HG02884 (cell line): ENCODE measurements around the gene RAB37.

Experiments used
- ATAC-seq: cut with Tn5 transposase; IDR thresholded peaks from one replicate; pipeline ENCODE4 v1.9.1; 2021; ENCODE audit warnings: mild to moderate bottlenecking, moderate library complexity; ENCODE audit not compliant: unreplicated experiment

The RAB37 gene

DNA sequence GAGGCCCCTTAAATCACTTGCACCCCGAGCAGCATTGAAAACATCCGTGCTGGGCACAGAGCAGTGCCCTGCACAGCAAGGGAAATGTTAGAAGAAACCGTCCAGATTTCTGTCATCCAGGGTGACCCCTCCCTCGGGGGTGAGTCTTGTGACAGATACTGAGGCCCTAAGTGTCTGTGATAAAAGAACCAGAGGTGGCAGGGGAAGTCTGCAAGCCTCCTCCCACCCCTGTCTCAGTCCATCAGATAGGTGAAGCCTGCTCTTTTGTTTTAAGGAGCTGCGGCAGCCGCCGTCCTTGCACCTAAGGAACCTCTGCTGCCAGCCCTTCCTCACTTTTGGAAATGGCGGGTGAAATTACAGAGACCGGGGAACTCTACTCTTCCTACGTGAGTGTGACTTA lies 39.9 kb downstream of the RAB37 start:
- ATAC-seq: no peak

DNA sequence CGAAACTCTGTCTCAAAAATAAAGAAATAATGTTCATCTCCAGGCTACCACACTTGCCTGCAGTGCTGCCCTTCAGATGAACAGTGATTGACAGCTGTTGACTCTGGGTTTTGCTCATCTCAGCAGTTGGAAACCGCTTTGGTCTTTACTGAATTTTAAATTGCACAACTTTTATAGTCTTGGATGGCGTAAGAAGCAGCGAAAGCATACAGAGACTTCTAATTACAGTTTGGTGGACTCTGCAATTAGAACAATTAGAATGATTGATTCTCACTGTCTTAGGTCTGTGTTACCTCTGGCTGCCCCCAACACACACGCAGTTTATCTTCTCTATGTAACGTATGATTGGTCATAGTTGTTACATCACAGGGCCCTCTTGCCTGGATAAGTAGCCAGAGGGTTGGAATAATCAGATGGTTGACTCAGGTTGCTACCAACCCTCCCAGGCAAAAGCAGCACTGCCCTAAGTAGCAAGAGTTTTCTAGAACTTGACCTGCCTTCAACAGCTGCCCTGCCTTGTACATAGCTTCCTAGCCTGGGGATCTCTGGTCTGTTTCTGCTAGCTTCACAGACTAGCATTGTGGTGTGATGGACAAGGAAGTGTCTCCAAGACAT lies 41.0 kb downstream of the RAB37 start:
- no peak for ATAC-seq

DNA sequence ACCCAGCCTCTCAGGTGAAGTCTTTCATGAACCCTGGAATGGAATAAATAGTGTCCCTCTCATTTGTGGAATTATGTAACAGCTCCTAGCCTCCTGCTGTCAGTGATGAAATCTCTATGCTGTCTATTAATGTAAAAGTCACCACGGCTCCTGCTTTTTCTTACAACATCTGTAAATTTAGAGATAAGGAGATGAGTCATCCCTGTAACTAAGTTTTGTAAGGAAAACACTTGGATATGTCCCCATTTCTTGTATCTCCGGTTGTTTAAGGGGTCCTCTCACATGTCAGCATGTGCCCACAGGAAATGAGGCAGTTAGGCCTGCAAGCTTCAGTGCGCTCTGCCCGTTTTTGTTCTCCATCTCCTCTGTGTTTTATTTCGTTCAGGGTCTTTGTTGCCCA lies 41.9 kb downstream of the RAB37 start:
- no peak for ATAC-seq

DNA sequence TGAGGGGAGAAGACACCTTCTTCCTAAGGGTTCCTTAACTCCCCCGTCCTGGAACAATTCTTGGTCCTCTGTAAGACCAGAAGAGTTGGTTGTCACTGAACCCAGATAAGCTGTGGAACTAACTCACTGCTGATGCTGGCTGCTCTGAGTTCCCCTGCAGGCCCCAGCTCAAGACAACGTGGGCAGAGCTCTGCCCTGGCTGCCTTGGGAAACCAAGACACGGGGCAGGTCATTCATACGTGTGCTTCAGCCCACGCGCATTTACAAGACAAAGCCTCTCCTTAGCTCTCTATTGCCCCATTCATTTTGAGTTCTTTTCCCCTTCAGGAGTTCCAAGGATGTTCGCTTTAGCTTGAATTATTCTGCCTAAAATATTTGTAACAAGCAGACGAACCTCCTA lies 42.4 kb downstream of the RAB37 start:
- ATAC-seq: no peak

DNA sequence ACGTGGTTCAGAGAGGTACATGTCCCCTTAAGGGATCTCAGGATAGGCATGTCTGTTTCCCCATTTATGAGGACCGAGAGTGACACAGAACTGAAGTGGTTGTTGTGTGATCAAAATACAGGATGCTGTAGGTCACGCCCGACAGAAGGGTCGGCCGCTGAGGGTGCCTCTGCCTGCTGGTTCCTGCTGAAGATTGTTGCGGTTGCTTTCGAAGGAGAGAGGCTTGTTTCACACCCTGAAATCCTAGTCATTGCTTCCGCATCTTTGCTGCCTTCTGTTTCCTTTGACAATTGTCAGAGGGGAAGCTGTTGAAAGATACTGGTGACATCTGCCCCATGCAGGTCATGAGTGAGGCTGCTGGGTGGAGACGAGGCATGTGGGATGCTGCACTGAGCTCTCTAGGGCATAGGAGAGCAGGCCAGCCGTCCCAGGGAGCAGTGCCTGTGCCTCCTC lies 42.9 kb downstream of the RAB37 start:
- ATAC-seq: peak; percentile 55

DNA sequence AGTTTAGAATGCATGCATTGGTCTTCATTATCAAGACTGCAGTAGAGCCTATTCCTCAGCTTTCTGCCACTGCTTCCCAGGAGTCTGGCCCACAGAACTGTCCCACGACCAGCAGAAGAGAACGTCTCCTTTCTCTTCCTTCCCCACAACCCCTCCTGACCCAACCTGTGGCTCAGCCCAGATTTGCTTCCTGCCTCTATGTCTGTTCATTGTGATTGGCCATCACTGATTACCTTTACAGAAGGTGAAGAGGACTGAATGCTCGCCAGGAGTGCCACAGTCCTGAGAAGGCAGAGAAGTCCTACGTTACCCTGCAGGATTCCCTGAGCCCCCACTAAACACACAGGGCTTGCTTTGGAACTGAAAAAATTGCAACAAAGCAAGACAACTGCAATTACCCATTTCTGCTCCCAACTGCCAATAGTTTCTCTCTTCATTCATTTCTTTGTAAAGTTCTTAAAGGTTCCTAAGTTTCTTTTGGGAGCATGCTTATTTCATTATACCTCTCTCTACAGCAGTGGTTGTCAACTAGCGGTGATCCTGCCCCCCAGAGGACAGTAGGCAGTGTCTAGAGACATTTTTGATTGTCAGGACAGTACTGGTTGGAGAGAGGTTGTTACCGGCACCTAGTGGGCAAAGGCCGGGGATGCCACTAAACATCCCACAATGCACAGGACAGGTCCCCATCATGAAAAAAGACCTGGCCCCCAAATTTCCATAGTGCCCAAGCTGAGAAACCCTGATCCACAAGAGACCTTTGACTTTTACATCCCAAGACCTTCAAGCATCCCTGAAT lies 43.6 kb downstream of the RAB37 start:
- ATAC-seq: no peak

DNA sequence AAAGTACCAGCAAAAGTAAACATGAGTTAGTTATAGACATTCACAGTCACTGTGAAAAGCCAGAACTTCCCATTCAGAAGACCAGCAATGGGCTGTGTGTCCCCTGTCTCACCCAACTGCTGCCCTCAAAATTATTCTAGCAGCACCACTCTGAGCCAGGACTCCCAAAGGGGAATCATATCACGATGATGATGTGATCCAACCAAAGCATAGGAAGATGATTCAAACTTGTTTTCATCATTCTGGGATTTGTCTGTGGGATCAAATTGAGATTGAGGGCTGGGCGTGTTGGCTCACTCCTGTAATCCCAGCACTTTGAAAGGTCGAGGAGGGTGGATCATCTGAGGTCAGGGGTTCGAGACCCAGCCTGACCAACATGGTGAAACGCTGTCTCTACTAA lies 45.5 kb downstream of the RAB37 start:
- no peak for ATAC-seq

DNA sequence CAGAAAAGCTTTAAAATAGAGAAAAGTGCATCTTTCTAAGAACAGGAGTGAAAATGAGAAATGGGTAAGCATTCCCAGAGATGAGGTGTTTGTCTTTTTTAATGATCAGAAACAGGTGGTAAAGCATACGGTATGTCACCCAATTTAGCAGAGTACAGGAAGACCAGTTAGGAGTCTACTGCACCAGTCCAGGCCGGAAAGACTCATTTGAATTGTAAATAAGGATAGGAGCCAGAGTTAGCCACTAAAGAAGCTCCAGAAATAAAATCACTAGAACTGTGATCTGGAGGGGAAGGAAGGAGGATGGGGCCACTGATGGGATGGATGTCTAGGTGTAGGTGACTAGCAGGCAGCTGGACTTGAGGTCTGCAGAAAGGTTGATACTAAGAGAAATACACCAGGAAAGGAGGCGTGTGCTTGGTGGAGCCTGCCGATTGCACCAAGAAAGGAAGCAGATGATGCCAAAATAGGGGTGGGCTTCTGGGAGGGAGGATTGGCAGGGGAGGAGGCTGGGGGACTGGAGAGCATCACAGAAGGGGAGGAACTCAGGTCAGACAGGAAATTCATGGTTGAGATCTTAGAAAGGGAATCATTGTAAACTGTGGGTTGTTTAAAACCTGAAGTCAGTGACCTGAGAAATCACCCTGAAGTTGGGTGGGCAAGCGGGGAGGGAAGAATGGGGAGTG lies 47.2 kb downstream of the RAB37 start:
- ATAC-seq: no peak

DNA sequence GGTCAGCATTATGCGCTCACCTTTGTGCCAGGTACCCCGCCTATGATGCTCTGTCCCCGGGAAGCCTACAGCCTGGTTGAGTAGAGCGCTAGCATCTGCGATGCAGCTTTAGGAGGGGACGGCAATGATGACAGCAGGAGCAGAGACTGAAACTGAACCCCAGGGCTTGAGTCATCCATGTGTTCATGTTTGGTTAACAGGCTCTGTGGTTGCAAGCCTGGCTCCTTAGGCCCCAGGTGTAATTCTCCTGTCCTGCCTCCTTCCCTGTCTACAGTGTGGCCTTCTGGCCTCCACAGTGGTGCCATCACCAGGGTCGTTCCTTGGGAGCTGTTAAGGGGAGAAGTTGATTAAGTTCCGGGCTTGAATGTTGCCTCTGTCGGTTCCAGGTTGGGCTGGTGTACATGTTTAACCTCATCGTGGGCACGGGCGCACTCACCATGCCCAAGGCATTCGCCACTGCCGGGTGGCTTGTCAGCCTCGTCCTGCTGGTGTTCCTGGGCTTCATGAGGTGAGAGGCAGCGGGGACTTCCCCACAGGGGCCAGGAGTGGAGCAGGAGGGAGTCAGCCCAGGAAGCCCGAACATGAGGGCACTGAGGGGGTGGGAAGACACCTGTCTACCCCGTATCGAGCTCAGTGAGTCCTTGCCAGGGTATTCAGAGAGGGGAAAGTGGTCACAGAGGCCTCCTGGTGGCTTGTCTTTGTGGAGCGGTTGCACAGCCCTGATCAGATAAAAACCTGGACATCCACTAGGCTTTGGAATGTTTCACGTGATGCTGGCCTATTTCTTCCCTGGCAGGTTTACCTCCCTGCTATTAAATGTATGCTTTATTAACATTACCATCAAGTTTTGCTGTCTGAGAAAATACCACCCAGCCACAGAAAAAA lies 48.3 kb downstream of the RAB37 start:
- no peak for ATAC-seq

DNA sequence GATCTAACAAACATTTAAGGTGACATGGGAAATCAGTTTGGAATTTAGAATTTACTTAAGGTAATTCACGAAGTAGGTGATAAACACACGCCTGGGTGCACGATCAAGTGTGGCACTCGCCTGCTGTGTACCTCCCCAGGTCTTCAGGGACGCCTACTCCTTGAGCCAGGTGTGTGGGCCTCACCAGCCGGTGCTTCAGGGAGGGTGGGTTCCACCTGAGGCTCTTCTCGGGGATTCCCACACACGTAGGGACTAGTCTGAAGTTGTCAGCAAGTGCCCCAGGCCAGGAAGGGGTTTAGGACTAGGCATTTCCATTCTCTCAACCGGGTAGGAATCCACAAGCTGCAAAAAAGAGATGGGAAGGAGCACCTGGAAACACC lies 48.9 kb downstream of the RAB37 start:
- no peak for ATAC-seq

DNA sequence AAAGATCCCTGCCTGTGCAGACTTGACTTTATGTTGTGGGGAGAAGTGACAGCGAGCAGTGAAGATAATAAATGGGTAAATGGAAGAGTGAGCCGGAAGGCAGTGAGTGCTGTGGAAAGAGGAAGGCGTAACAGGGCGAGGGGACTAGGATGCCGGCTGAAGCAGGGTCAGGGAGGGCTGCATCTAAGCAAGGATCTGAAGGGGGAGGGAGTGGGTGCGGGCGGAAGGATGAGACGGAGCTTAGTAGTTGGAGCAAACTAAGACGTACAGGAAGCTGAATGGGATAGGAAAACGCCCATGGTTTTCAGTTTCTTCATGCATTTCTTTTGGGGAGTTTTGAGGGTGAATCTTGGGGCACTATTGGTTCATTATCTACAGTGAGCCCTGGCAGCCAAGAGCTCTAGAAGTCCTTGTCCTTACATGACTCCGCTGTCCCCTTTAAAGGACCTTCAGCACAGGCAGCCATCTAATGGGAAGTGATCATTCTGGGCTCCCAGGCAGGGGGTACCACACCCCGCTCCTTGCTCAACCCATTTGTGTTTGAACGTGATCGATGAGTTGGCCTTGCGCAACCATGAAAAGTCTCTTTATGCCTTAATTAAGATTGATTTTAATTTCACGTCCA lies 49.5 kb downstream of the RAB37 start:
- ATAC-seq: no peak

DNA sequence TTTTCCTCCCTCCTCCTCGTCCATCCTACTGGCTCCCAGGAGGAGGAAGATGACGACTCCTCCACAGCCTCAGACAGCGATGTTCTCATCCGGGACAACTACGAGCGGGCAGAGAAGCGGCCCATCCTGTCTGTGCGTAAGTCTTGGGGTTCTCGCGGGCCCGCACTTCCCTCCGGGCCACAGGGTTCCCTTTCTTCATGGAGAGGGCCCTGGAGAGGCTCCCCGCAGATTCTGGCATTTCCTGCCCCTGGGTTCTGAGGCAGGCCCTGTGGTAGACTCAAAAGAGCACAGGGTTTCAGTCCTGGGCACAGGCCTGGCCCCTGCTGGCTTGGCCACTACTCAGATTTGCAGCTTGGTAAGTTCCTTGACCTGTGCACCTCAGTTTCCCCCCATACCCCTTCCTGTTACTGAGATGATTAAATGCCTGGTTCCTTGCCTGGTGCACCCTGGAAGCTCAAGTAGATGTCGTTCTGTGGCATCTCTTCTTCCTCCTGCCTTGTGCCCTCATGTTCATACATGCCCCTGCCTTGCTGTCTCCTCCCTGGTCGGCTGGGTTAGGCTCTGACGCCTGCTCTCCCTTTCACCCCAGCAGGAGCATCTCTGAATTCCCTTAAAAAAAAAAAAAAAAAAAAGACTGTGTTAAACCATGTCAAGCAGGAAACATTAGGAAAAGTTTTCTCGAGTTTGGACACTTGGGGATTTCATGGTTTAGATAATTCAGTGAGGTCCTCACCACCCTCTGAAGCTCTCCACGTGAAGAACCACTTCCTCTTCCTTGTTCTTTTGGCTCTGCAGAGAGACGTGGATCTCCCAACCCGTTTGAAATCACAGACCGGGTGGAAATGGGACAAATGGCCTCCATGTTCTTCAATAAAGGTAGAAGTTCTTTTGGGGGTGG lies 53.4 kb downstream of the RAB37 start:
- ATAC-seq: no peak

DNA sequence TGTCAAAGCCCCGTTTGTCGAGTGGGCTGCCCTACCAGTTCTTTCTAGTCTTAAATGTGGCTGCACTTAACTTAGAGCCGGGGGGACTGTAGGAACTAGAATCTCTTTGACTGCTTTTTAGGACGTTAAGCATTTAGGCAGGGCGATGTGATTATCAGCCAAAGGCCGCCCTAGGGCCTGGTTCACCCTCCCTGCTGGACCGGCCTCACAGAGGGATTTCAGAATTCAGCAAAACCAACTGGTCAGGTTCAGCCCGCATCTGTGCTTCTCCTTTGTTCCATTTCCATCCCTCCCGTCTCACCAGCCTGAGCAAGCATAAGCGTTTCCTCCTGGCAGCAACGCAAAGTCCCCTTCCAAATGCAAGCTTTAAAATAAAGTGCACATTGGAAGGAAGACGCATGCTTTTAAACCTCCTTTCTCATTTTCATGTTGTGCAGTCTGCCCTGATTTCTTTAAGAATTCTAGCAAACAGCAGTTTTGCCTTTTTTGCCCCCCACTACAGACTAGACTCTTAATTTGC lies 55.6 kb downstream of the RAB37 start:
- ATAC-seq: no peak

DNA sequence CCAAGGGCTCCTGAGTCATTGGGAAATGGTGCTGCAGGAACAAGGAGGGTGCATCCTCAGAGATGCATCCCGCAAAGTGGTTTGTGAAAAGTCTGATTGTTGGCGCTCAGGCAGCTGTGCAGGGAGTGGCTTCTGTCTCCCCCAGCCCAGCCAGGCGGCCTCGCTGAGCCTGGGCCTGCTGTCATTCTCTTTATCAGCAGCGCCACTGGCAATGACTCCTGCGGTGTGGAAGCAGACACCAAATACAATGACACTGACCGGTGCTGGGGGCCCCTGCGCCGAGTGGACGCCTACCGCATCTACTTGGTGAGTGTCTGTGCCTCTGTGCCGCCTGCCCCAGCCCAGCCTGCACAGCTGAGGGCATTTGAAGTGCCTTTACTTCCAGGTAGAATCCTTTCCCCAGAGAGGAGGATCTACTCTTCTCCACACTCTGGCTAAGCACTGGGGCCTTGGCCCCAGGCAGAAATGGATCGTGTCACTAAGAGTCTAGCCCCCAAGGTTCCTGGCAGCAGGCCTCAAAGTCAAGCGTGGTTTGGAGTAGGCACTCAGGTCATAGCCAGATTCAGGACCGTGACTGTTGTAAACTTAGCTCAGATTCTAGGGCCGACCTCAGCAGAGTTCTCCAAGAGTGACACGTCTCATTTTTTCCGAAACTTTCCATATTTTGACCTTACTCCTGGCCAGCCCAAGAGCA lies 58.4 kb downstream of the RAB37 start:
- ATAC-seq: no peak

DNA sequence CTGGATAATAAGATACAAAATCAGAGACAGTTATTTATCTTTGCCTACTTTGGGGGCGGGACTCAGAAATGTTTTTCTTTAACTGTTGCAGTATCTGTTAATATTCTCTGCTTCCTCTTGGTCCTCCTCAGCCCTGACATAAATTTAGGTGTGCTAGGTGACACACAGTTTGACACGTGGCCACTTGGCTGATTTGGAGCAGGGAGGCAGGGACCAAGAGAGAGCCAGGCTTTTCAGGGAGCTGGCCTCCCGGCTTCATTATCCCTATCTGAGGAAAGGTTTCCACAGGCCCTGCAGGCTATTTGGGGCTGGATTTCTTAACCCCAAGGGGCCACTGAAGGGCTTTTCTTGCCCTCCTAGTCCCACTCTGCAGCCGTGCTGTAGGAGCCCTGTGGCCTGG lies 59.2 kb downstream of the RAB37 start:
- ATAC-seq: no peak

DNA sequence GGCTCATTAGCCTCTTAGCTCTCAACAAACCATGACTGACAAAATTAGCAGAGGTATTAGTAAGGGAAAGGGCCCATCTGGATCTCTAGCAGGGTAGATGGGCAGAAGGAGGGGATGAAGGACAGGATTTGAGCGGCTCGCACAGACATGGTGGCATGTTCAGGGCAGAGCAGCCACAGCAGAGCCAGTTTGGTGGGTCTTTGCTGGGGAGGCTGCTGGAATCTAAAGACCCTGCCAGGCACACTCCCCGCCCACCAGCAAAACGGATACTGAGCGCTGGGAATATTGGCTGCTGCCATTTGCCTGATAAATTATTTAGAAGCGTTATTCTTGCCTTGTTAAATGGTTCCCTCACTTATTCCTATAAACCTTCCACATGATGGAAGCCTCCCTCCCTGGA lies 59.8 kb downstream of the RAB37 start:
- ATAC-seq: no peak
